Stimulated activated CD8-positive, alpha-beta memory T cell treated with anti-CD3 and anti-CD28 coated beads, Interleukin-7, amount 100 ng/mL, for 24 hours (primary cell): ENCODE measurements around the gene SLC17A1.

Experiments
- DNase-seq: peaks from one replicate; pipeline ENCODE4 v3.0.0-alpha.2; 2020; ENCODE audit warnings: low read depth

Gene SLC17A1

DNA sequence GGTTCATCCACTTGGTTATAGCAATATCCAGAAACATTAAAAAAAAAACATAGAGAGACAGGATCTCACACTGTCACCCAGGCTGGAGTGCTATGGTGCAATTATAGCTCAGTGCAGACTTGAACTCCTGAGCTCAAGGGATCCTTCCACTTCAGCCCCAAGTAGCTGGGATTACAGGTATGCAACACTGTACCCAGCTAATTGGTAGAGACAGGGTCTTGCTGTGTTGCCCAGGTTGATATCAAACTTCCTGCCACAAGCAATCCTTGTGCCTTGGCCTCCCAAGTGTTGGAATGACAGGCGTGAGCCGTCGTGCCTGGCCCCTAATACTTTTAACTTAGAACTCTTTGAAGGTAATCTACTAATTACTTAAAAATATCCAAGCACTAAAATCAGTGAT is 818 bp upstream of the SLC17A1 start:
- no peak for DNase-seq

- no peak for DNase-seq
These were observed 433 bp upstream of the SLC17A1 start for GRCh38 chr6:25832307-25832662.

DNA sequence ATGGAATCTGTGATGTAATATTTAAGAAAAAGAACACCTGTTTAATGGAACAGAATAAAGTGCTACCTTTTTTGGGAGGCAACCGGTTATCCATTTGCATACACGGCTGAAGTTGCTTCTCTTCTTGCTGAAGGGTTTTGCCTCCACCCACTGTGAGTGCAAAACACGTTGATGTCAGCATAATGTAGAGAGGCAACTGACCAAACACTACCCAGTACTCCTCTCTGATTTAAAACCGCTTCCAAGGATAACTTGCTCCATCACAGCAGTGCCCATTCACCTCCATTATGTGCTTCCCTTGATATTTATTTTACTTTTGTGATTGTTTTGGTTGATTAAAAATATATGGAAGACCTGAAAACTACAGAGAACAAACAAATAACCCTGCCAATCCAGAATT is 1.4 kb downstream of the SLC17A1 start:
- no peak for DNase-seq

- no peak for DNase-seq
These were observed 2.5 kb downstream of the SLC17A1 start for GRCh38 chr6:25829375-25829774.

GRCh38 chr6:25821341-25821740 is 10.5 kb downstream of the SLC17A1 start:
- DNase-seq = no peak

DNA sequence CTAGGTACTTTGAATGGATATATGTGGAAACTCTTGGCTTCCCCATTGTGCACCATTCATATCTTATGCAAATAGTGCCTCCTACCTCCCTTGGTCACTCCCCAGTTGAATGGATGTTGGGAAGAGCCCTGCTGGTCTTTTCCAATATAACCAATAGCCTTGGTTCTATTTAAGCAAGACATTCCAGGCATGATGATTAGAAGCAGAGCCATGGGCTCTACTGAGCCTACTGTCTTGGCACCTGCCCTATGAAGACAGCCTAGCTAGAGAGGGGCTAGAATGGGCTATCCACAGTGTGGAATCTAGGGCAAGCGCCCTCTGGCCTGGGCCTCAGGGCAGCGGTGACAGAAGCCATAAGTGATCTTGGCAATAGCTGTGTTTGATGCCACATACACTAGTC is 15.6 kb downstream of the SLC17A1 start:
- no peak for DNase-seq

- DNase-seq = no peak
These were observed 16.7 kb downstream of the SLC17A1 start for GRCh38 chr6:25815194-25815593.

DNA sequence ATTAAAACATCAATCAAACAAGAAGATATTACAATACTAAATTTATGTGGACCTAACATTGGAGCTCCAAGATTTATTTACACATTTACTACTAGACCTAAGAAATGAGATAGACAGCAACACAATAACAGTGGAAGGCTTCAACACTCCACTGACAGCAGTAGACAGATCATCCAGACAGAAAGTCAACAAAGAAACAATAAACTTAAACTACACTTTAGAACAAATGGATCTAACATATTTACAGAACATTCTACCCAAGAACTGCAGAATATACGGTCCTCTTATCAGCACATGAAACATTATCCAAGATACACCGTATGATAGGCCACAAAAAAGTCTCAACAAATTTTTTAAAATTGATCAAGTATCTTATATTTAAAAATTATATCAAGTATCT is 27.0 kb downstream of the SLC17A1 start:
- no peak for DNase-seq

GRCh38 chr6:25801436-25801835 is 30.4 kb downstream of the SLC17A1 start:
- DNase-seq = no peak

DNA sequence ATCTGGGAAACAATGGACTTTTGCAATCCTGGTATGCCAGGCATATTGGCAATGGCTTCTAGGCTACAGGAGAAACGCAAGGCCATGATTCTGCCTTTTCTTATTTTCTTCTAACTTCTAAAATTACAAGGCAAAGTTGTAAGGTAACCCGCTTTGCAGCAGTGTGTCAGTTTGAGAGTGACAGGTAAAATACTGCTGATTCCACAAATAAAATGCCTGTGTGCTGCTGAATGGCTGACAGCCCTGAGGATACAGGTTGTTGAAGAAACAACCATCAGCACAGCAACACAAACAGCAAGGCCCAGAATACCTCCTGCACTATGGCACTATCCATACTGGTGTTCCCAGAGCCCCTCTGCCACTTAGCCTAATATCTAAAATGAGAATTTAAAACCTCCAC is 37.1 kb downstream of the SLC17A1 start:
- no peak for DNase-seq

DNA sequence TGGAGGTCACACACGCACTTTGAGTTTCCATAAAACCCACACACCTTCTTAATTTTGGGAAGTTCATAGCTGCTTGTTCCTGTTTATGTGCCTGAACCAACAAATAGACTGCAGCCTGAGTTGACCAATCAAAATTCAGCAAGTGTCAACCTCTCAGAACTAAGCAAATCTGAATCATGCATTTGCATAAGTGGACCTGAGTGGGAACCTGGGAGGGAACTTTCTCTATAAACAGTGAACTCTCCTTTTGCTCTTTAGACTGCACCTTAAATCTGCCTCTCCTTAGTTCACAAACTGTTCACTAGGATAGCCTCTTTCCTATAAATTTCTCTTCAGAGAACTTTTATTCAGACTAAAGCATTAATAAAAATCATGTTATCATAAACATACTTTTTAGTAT is 37.9 kb downstream of the SLC17A1 start:
- DNase-seq = no peak

- no peak for DNase-seq
These were observed 39.8 kb downstream of the SLC17A1 start for GRCh38 chr6:25792016-25792415.

GRCh38 chr6:25789475-25789874 is 42.4 kb downstream of the SLC17A1 start:
- DNase-seq = no peak

DNA sequence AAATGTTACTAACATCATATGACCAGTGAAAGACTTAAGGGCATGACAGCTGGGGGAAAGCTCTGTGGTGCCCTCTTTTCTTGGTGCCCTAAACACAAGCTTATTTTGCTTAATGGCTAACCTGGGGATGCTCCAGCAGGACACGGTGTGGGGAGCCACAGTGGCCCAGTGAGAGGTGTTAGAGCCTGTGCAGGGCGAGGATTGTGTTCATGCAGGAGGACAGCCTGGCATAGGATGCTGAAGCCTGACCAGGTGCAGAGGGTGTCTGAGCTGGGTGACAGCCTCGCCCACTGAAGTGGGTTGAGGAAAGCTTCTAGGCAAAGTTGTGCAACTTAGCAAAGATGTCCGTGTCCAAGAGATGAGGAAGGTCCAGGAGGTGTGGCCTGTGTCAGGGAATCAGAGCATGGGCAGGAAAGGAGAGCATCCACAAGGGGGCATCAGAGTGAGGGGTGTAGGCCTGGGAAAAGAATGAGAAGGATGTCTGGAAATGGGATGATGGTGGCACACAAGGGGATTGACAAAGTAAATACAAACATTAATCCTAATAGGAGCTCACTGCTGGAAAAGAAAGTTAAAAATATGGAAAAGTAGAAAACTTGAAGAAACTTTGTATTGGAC is 43.4 kb downstream of the SLC17A1 start:
- DNase-seq = no peak

GRCh38 chr6:25787428-25787827 is 44.4 kb downstream of the SLC17A1 start:
- no peak for DNase-seq

DNA sequence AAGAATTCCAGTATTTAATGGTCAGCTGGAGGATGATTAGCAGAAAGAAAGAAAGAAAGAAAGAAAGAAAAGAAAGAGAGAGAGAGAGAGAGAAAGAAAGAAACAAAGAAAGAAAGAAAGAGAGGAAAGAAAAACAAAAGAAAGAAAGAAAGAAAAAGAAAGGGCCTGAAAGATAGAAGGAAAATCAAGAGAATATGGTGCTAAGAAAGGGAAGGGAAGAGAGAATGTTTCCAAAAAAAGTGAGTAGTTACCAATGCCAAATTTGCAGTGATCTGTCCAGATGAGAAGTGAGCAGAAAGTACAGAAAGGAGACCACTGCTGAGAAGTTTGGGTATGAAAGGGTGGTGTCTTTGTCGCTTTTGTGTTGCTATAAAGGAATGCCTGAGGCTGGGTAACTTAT is 50.7 kb downstream of the SLC17A1 start:
- DNase-seq = no peak

- no peak for DNase-seq
These were observed 53.8 kb downstream of the SLC17A1 start for GRCh38 chr6:25777856-25778649.

DNA sequence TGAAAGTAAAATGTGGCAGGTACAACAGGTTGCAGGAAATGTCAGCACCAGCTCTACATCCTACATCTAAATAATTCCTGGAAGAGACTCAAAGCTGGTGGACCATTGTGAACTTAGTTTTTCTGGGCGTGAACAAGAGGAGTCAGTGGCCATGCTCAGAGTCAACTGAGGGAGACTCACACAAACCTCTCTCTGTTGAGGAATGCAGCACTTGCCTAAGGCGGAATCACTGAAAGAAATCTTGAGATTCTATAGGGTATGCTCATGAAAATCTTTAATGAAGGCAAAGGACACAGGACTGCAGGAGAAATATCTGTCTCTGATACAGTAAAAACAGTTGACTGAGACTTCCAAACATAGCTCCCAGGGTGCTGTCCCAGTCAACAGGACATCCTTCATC is 54.8 kb downstream of the SLC17A1 start:
- DNase-seq = no peak

GRCh38 chr6:25774120-25774715 is 57.6 kb downstream of the SLC17A1 start:
- DNase-seq = no peak

DNA sequence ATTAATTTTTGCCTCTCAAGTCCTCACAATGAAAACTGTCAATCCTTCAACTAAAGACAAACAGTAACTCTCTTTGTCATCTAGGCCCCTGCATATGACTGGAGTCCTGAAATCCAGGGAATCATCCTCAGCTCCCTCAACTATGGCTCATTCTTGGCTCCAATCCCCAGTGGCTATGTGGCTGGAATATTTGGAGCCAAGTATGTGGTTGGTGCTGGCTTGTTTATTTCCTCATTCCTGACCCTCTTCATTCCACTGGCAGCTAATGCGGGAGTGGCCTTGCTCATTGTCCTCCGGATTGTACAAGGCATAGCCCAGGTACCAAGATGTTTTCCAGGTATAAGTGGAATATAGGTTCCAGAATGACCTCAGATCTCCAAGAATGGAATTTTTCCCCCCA is 61.9 kb downstream of the SLC17A1 start:
- no peak for DNase-seq

DNA sequence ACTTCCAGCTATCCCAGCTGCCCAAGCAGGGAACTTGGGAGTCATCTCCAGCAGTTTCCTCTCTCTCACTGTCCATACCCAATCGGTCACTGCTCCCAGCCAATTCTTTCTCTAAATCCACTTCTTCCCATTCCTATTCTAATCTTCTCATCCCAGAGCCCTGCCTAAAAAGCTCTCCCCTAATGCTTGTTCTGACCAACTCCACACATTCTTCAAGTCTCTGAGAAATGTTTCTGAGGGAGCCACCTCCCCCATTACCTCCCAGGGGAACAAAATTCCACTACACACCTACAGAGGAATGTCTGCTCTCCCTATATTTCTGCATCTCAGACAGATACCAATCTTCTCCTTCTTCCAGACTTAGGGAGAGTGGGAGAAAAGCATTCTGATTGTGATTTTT is 63.3 kb downstream of the SLC17A1 start:
- no peak for DNase-seq

GRCh38 chr6:25764611-25765010 is 67.2 kb downstream of the SLC17A1 start:
- DNase-seq = no peak

DNA sequence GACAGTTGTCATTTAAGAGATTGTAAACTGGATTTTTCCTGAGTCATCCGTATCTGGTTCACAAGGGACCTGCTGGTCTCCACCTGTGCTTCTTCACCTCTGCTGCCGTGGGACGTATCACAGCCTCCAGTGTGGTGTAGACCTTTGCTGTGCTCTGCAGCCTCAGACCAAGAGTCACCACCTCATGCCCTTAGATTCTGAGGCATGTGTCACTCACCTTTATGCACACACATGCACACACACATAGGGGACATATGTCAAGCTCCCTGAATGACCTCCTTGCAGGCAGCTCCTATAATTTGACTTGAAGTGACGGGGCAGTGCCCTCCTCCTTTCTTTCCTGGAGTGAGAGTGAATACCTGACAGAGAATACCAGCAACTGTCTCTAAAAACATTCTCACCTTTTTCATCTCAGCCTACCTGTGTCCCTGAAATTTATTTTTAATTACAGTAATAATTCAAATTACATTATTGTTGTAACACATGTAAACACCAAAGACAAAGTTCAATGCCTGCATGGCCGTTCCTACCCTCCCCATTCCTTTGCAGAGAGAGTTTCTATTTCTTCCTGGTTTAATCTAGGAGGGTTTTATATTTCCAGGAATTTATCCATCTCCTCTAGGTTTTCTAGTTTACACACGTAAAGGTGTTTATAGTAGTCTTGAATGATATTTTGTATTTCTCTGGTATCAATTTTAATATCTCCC is 73.8 kb downstream of the SLC17A1 start:
- DNase-seq = no peak
